Chondrocyte (in vitro differentiated cells): ENCODE data around the gene PRR20G. TPM values are rescaled to one million over a fixed set of nuclear protein-coding genes. Genes with fewer than 3 reads are reported as not detected.

ENCODE experiments used
- DNase-seq: peaks from one replicate; pipeline ENCODE4 v3.0.0; 2021; ENCODE audit warnings: mixed read lengths, low spot score
- H3K27ac Mint-ChIP-seq: one replicate; pipeline ENCODE4 v1.8.0; 2021; ENCODE audit warnings: mild to moderate bottlenecking, moderate library complexity, mixed read lengths; ENCODE audit not compliant: unreplicated experiment
- H3K27me3 Mint-ChIP-seq: 2 replicates; pipeline ENCODE4 v1.8.0; 2021; ENCODE audit warnings: low read depth, mixed read lengths
- H3K36me3 Mint-ChIP-seq: 2 replicates; pipeline ENCODE4 v1.8.0; 2021; ENCODE audit warnings: low read depth, mixed read lengths
- H3K4me1 Mint-ChIP-seq: 2 replicates; pipeline ENCODE4 v1.8.0; 2021; ENCODE audit warnings: low read depth, mild to moderate bottlenecking, mixed read lengths
- H3K4me3 Mint-ChIP-seq: one replicate; pipeline ENCODE4 v1.8.0; 2021; ENCODE audit warnings: mild to moderate bottlenecking, moderate library complexity, mixed read lengths; ENCODE audit not compliant: unreplicated experiment
- H3K9me3 Mint-ChIP-seq: 2 replicates; pipeline ENCODE4 v1.8.0; 2021; ENCODE audit warnings: low read depth, mixed read lengths
- total RNA-seq: library from RNA; stranded (reverse); gene quantifications from 3 replicates; pipeline ENCODE4 v1.2.1, GENCODE V29; 2021
- TF ChIP-seq, protein P1 (sequence below): fragments of 200-600 bp; sonication (generic); IDR thresholded peaks from 2 replicates; pipeline ENCODE4 v1.5.0; 2021; ENCODE audit warnings: antibody characterized with exemption, mild to moderate bottlenecking, moderate library complexity

The PRR20G gene
- total RNA-seq, 1 donor from 2014 or later, result not detected

DNA sequence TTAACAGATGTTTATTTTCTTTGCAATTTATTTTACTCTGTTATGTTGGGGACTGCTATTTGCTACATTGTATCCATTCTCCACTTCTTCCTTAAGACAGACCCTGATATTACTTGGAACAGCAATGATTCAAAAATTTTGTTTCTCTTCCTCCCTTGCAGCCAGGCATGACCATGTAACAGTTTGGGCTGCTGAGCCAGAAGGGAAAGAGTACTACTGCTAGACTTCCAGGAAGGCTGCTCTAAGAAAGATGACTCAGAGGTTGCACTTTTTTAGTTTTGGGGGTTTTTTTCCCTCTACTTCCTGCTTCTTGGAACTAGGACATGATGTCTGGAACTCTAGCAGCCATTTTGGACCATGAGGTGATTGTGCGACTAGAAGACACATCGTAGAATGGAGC is 10.3 kb downstream of the PRR20G start:
- Mint-ChIP-seq H3K4me3 (no peak overlapping the region), H3K27me3 (peaks cover 27% of the 10 kb centered on the region), H3K36me3 (no peaks in the 10 kb centered on the region), H3K9me3 (peaks cover 3% of the 10 kb centered on the region), H3K4me1 (peaks cover 7% of the 10 kb centered on the region), H3K27ac (no peak overlapping the region)
- TF ChIP-seq, protein P1, sequence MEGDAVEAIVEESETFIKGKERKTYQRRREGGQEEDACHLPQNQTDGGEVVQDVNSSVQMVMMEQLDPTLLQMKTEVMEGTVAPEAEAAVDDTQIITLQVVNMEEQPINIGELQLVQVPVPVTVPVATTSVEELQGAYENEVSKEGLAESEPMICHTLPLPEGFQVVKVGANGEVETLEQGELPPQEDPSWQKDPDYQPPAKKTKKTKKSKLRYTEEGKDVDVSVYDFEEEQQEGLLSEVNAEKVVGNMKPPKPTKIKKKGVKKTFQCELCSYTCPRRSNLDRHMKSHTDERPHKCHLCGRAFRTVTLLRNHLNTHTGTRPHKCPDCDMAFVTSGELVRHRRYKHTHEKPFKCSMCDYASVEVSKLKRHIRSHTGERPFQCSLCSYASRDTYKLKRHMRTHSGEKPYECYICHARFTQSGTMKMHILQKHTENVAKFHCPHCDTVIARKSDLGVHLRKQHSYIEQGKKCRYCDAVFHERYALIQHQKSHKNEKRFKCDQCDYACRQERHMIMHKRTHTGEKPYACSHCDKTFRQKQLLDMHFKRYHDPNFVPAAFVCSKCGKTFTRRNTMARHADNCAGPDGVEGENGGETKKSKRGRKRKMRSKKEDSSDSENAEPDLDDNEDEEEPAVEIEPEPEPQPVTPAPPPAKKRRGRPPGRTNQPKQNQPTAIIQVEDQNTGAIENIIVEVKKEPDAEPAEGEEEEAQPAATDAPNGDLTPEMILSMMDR, result no peak
- no peak for DNase-seq

DNA sequence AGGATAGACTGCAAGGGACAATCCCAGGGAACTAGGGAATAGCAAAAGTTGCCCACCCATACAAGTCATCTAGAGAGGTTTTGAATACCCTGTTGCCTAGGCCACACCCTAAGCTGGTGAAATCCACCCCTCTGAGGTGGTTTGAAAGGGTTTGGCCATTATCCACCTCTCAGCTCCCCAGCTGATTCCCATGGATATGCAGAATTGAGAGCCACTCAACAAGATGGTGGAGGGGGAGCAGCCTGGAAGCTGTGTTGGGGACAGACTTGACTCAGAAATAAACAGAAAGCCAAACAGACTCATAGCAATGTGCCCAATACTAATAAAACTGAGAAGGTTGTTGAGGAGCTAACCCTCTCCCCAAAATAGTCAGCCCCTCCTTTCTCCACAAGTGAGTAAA is 10.9 kb downstream of the PRR20G start:
- Mint-ChIP-seq H3K27me3 (peaks cover 24% of the 10 kb centered on the region), H3K9me3 (peaks cover 3% of the 10 kb centered on the region), H3K4me1 (peaks cover 7% of the 10 kb centered on the region), H3K36me3 (no peaks in the 10 kb centered on the region), H3K27ac (no peak overlapping the region), H3K4me3 (no peak overlapping the region)
- no peak for DNase-seq
- TF ChIP-seq, protein P1, result no peak

DNA sequence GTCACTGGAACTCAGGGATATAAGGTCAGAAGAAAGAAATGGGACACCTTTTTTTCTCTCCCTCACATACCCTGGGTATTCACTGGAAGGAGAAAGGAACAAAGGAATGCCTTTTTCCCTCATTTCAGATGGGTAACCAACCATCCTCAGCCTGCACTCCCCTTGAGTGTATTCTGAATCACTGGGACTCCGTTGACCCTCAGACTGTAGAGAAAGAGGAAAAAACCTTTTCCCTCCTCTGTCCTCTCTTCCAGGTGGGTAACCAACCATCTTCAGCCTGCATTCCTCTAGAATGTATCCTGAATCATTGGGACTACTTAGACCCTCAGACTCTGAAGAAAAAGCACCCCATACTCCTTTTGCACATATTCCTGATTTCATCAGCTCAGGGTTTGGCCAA is 11.4 kb downstream of the PRR20G start:
- no peak for DNase-seq
- TF ChIP-seq, protein P1, result no peak
- peaks cover 3% of the 10 kb centered on the region for H3K9me3 Mint-ChIP-seq

DNA sequence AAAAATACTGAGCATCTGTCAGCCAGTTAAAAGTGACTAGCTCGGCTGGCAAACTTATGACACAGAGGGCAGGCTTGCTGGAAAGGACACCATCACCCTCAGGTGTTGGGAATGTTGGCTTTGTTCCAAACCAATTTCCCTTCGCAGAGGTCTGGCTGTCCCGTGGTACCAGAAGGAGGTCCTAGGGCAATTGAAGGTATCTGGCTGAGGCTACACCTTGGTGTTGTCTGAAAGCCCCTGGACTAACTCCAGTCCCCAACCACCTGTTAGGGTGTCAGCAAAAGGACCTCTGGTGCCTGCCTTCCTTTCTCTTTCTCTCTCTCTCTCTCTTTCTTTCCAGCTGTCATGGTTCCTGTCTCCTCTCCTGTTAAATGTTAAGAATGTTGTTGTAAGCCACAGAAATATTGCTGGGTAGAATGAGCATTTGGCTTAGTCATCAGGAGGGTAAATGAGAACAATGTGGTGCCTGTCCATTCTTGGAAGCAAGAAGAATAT is 12.5 kb downstream of the PRR20G start:
- no peak for DNase-seq
- H3K27me3 Mint-ChIP-seq, result peaks cover 16% of the 10 kb centered on the region
- H3K36me3 Mint-ChIP-seq, result no peaks in the 10 kb centered on the region
- TF ChIP-seq, protein P1, result no peak
- H3K9me3 Mint-ChIP-seq, result peaks cover 3% of the 10 kb centered on the region
- no peak overlapping the region for H3K4me3 Mint-ChIP-seq
- peaks cover 7% of the 10 kb centered on the region for H3K4me1 Mint-ChIP-seq
- H3K27ac Mint-ChIP-seq, result no peak overlapping the region

More for the DNA sequence above, 11.4 kb downstream of the PRR20G start:
- Mint-ChIP-seq H3K27ac (no peak overlapping the region), H3K4me3 (no peak overlapping the region), H3K27me3 (peaks cover 18% of the 10 kb centered on the region), H3K36me3 (no peaks in the 10 kb centered on the region), H3K4me1 (peaks cover 7% of the 10 kb centered on the region)

DNA sequence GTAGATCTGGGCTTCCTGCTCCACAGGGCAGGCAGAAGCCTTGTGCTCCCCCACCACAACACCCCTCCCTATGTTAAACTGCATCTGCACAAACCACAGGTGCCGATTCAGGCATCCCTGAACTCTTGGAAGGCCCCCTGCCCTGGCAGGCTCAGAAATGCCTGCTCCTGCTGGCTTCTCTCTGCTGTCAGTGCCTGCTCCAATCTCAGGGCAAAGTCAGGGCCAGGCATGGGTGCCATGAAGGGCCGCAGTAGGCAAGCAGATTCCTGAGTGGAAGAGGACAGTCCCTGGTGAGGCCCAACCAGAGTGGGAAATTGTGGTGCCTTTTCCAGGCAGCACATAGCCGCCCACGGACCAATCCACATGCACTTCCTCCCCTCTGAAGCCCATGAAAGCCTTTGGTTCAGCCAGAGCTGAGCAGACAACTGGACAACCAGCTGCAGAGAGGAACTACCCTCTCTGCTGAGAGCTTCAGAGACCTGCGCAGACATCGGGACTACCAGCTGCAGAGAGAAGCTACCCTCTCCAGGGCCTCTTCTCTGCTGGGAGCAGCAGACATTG is 13.6 kb downstream of the PRR20G start:
- peaks cover 7% of the 10 kb centered on the region for H3K4me1 Mint-ChIP-seq
- H3K27me3 Mint-ChIP-seq, result peaks cover 16% of the 10 kb centered on the region
- no peaks in the 10 kb centered on the region for H3K36me3 Mint-ChIP-seq
- TF ChIP-seq, protein P1, result no peak
- H3K4me3 Mint-ChIP-seq, result no peak overlapping the region
- H3K9me3 Mint-ChIP-seq, result peaks cover 10% of the 10 kb centered on the region
- H3K27ac Mint-ChIP-seq, result no peak overlapping the region
- DNase-seq, result no peak
